Activated T-cell treated with anti-CD3 and anti-CD28 coated beads, Interleukin-2, amount 50 U/mL, for 48 hours (primary cell): Measurements from ENCODE around the gene SCARF2.

Experiments
- DNase-seq, 2 experiments: peaks; one replicate each; pipeline ENCODE4 v3.0.0-alpha.2; 2020

SCARF2 gene

GRCh38 chr22:20439928-20440575, 2.4 kb upstream of the SCARF2 start:
- no peak for DNase-seq

- no peak for DNase-seq
Observed at GRCh38 chr22:20439556-20439927, 1.9 kb upstream of the SCARF2 start.

- DNase-seq, result no peak
Observed at GRCh38 chr22:20438678-20439492, 1.3 kb upstream of the SCARF2 start.

DNA sequence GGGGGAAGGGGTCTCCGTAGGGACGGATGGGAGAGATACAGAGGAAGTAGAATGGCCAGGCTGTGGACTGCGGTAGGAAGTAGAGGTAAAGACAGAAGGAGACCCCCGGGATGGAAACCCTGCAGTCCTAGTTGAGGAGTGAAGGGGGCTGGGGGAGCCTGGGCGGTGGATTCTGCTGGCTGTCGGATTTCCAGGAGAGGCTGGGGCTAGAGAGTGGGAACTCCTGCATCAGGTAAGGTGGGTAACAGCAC, 727 bp upstream of the SCARF2 start:
- DNase-seq, result no peak

- no peak for DNase-seq
Observed at GRCh38 chr22:20436768-20437612, 635 bp downstream of the SCARF2 start.

- DNase-seq, result no peak
Observed at GRCh38 chr22:20436307-20436767, 1.3 kb downstream of the SCARF2 start.

DNA sequence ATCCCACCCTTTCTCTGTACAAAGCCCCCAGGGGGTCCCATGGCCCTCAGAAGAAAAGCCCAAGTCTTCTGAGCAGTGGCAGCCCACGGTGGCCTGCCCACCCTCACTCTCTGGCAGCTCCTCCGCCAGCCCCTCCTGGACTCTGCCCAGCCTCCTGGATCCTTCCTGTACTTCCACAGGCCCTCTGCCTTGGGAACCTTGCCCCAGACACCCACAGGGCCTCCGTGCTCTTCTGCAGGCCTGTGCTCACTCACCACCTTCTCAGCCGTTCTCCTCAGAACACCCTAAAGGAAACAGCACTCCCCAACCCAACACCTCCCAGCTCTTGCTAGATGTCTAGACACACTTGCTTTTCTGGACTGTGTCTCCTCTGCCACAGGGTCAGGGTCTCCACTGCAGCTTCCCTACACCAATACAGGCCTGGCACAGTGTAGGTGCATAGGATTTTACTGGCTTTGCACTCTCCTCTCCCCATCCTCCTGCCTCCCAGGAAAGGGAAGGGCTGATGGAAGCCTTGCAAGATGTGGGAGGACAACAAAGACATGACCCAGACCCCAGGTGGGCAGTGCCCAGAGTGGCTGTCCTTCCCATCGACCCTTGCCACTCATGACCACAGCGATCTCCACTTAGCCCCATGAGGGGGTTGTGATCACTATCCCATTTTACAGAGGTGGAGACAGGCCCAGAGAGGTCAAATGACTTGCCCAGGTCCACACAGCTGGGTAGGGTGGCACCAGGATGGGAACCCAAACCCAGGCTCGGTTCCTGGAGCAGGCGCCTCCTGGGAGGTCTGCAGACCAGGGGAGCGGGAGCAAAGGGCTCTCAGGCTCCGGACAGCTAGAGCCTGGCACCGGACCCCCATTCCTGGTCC, 2.0 kb downstream of the SCARF2 start:
- no peak for DNase-seq

- DNase-seq, result no peak
Observed at GRCh38 chr22:20434773-20435172, 2.9 kb downstream of the SCARF2 start.

DNA sequence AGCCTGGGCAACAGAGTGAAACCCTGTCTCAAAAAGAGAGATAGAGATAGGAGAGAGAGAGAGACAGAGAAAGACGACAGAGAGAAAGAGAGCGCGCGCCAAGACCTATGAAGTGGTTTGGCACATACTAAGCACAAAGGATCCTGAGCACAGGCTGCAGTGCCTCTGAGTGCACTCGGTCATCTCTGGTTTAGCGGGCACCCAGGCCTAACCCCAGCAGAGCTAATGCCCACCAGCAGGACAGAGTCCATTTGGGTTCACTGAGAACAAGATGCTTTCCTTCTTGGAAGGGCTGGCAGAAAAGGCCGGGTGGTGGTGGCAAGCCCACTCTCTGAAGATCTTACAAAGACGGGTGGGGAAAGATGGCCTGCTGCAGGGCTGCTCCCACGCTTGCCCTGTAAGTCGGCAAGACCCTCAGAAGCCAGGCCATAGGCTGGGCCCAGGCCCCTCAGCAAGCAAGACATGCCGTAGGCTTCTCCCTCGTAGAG, 3.3 kb downstream of the SCARF2 start:
- DNase-seq, result no peak

DNA sequence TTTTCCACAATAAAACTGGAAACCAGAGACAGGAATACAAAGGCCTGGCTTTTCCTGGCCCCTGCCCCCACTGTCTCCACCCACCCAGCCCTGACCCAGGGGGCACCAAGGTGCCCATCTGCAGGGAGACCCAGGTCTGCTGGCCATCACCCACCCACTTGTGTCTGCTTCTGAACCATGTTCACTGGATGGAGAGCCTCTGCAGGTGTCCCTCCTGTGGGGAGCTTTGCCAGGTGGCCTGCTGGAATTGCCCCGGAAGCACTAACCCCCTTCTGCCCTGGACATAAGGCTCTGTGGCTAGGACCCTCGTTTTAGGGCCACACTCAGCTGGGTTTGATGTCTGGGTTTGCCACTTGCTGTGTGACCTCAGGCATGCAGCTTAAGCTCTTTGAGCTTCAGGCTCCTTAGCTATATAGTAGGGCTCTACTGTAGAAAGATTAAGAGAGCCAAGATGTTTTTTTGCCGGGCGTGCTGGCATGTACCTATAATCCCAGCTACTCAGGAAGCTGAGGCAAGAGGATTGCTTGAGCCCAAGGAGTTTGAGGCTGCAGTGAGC, 3.9 kb downstream of the SCARF2 start:
- DNase-seq, result no peak

GRCh38 chr22:20433191-20433590, 4.4 kb downstream of the SCARF2 start:
- DNase-seq, result no peak

- DNase-seq, result no peak
Observed at GRCh38 chr22:20432244-20432686, 5.4 kb downstream of the SCARF2 start.

GRCh38 chr22:20431511-20432192, 6.0 kb downstream of the SCARF2 start:
- no peak for DNase-seq

GRCh38 chr22:20430720-20431510, 6.7 kb downstream of the SCARF2 start:
- peak; percentile 68 to 76 for DNase-seq

GRCh38 chr22:20430101-20430719, 7.4 kb downstream of the SCARF2 start:
- DNase-seq, result peak in 1 of 2 experiments; percentile 59

- DNase-seq, result peak; percentile 83 to 86
Observed at GRCh38 chr22:20429254-20430100, 8.1 kb downstream of the SCARF2 start.

DNA sequence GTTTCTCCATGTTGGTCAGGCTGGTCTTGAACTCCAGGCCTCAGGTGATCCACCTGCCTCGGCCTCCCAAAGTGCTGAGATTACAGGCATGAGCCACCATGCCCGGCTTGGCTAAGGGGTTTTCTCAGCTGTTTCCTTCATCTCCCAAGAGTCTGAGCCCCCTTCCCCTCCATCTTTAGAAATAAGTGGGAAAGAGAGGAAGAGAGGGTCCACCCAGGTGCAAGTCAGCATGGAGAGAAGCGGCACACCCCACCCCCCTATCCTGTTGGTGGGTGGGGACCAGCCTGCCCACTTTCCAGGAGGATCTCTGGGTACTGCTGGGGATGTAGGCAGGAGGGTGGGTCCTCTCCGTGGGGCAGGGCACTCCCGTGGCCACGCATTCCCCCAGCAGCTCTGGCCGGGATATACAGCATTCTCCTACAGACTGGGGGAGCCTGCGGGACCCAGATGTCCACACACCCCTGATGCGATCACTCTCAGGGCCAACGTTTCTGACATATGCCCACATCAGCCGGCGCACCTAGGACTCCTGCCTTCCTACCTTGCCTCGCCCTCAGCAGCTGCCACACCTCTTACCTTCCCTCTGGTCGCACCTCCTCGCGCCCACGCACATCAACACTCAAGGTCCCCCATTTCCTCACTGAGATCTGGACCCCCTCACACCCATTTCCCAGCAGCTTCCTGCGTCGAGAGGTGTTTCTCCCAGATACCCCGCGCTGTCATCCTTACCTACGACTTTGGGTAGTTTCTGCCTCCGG, 8.9 kb downstream of the SCARF2 start:
- DNase-seq, result no peak

- DNase-seq, result no peak
Observed at GRCh38 chr22:20427945-20428417, 9.6 kb downstream of the SCARF2 start.
